Stimulated activated CD8-positive, alpha-beta memory T cell treated with anti-CD3 and anti-CD28 coated beads, Interleukin-12 subunit alpha, Interleukin-12 subunit beta, amount 100 ng/mL, for 4 hours (primary cell): Measurements from ENCODE around the gene PARD3.
"Not testable (repeated sequence)": the region's sequence is repeated elsewhere in the genome, so short reads cannot be mapped to it uniquely, and the experiment has no call there.

ENCODE experiments used
- DNase-seq: peaks from one replicate; pipeline ENCODE4 v3.0.0-alpha.2; 2020; ENCODE audit warnings: low read depth

PARD3 gene

DNA sequence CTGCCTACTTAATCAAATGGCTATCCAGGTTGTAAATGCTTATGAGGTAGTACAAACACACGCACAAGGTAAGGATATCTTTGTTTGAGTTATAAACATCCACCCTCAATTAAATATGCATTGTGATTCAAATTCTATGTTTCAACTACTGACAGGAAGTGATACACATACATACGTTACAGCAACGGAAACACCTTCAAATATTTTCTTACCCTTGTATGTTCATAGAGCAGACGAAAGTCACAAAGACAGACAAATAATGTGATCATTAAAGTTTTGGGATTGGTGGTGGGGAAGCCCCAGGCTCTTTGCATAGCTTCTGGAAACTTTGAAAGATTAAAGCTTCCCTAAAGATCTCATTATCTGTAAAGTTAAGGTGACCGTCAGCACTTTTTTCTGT, 521.0 kb downstream of the PARD3 start:
- DNase-seq = no peak

DNA sequence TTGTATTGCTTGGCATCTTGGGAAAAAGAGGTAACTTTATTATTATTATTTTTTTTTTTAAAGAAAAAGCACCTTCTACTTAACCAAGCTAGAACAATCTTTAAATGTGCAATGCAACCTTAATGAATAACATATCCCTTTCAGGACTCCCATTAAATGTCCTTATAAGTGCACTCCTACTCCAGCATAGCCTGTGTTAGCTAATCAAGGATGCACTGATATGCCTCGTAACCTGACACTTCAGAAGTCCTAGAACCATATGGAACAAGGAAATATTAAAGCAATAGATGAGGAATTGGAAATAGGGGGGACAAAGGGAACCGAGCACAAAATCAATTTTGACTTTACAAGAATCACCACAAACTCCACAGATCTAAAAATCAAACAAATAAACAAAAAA, 522.4 kb downstream of the PARD3 start:
- no peak for DNase-seq

- no peak for DNase-seq
These were observed 522.9 kb downstream of the PARD3 start for GRCh38 chr10:34292194-34292565.

GRCh38 chr10:34291466-34292193, 523.5 kb downstream of the PARD3 start:
- DNase-seq = no peak

- no peak for DNase-seq
These were observed 524.5 kb downstream of the PARD3 start for GRCh38 chr10:34290412-34291081.

GRCh38 chr10:34288634-34289033, 526.5 kb downstream of the PARD3 start:
- DNase-seq = no peak

- DNase-seq = no peak
These were observed 528.9 kb downstream of the PARD3 start for GRCh38 chr10:34286136-34286739.

DNA sequence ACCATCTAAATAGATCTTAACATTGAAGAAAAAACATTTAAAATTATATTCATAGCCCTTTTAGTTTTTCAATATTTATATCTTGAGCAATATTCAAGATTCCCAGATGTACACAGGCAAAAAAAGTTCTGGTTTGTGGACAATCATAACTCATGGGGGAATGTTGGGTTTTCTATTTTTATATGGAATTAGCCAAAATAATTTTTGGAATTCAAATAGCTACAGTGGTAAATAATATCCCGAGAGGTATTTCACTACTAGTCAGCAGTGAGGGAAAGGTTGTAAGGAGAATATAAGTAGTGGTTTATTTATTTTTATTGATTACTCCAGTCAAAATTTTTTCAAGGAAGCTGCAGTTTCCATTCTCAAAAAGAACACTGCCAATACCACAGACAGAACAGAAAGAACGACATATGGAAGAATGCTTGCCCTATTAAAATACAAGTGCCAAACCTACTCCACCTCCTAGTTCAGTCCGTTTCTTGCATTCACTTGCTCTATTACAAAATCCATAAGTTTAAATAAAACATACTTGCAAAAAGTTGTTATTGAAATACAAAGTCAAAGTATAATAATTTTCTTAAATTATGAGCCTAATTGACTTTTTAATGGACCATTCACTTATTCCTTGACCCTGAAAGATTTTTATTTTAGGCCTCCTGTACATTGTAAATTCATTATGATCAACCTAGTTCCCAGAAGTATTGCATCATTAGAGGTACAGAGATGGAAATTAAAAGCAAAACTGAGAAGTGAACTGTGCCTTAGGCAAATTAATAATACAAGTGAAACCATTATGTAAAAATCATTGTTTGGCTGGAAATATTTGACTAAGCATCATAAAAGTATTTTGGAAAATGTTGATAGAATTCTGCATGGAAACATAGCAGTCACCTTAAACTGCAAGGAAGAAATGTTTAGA, 533.2 kb downstream of the PARD3 start:
- no peak for DNase-seq

- no peak for DNase-seq
These were observed 534.3 kb downstream of the PARD3 start for GRCh38 chr10:34280599-34281374.

- DNase-seq = no peak
These were observed 539.4 kb downstream of the PARD3 start for GRCh38 chr10:34275626-34276130.

DNA sequence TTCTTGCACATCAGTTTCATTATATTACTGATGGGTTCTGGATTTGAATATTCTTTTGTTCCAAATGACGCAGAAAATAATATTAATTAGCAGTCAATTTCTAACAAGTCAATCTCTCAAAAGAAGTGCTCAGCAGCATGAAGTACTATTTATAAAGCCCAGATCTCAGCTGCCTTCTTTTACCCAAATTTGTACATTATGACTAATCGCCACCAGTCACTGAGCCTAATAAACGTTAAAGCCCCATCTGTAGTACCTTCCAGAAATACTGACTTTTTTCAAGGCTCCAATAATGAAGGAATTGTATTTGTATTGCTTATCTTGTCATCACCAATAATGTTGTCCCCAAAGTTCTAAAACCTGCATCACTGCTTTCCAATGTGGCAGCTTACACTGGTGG, 540.2 kb downstream of the PARD3 start:
- no peak for DNase-seq

DNA sequence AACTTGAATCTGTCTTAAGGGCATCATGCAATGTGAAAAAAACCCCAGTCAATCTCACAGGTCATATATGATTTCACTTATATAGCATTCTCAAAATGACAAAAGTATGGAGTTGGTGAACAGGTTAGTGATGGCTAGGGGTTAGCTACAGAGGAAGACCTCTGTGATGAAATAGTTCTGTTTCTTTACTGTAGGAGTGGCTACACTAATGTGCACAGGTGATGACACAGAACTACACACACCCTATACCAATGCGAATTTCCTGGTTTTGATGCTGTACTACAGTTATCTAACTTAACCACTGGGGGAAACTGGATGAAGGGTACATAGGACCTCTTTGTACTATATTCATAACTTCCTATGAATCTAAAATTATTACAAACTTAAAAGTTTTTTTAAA, 541.8 kb downstream of the PARD3 start:
- DNase-seq = no peak

DNA sequence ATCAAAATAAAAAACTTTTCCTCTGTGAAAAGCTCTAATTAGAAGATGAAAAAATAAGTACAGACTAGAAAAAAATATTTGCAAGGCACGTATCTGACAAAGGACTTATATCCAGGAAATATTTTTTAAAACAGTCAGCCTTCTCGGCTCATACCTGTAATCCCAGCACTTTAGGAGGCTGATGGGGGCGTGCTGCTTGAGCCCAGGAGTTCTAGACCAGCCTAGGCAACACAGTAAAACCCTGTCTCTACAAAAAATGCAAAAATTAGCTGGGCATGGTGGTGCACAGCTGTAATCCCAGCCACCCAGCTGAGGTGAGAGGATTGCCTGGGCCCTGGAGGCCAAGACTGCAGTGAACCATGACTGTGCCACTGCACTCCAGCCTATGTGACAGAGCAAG, 542.8 kb downstream of the PARD3 start:
- DNase-seq = no peak

DNA sequence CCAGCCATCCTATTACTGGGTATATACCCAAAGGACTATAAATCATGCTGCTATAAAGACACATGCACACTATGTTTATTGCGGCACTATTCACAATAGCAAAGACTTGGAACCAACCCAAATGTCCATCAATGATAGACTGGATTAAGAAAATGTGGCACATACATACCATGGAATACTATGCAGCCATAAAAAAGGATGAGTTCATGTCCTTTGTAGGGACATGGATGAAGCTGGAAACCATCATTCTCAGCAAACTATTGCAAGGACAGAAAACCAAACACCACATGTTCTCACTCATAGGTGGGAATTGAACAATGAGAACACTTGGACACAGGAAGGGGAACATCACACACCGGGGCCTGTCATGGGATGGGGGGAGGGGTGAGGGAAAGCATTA, 546.7 kb downstream of the PARD3 start:
- not testable (repeated sequence) for DNase-seq

GRCh38 chr10:34262985-34263384, 552.1 kb downstream of the PARD3 start:
- DNase-seq = no peak

GRCh38 chr10:34260904-34261303, 554.2 kb downstream of the PARD3 start:
- no peak for DNase-seq

GRCh38 chr10:34256216-34256615, 558.9 kb downstream of the PARD3 start:
- DNase-seq = no peak

DNA sequence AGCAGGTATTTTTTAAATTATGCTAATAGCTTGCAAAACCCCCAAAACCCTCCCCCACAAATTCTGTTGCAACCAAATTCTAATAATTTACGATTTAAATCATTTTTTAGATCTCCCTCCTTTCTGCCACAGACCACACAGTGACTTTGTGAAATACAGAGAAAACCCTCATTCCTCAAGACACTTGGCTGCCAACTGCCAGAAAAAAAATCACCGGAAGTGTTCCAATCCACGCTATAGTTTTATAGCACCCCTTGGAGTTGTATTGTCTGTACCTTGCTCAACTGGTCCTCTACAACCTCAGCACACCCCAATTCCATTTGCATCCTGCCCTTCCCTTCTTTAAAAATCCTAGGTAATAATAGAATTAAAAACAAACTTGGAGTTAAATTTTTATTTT, 560.1 kb downstream of the PARD3 start:
- no peak for DNase-seq

DNA sequence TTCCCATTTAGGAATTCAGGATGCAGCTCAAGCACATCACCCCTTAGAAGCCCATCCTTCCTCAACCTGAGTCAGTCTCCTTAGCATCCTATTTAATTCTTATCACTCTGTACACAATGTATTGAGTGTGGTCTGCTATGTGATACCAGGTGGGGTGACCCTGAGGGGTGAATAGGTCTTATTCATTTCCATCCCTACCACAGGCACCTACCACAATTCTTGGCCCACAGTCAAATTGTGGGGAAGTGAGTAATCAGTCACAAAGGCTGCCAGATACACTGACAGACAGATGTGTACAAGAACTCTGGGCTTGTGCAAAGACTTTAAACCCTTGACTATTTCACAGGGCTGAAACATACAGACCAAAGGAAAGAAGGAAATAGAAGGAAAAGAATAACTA, 560.5 kb downstream of the PARD3 start:
- DNase-seq = no peak

- no peak for DNase-seq
These were observed 563.0 kb downstream of the PARD3 start for GRCh38 chr10:34252111-34252510.

- no peak for DNase-seq
These were observed 563.9 kb downstream of the PARD3 start for GRCh38 chr10:34251177-34251576.
